GM23338 (cell line): Measurements from ENCODE around the gene CUBN. TPM values are rescaled to one million over a fixed set of nuclear protein-coding genes. Genes with fewer than 3 reads are reported as not detected.

Experiments
- ATAC-seq: fragments of 200-7000 bp; cut with Tn5 transposase; 3 replicates; pipeline ENCODE4 v1.9.1; 2020
- DNase-seq: peaks from one replicate; pipeline ENCODE4 v3.0.0-alpha.2; 2015; ENCODE audit warnings: low spot score
- H2AFZ ChIP-seq: fragments of 200-600 bp; sonication (generic); 2 replicates; pipeline ENCODE4 v1.8.0; 2016; ENCODE audit warnings: antibody characterized with exemption, mild to moderate bottlenecking, moderate library complexity
- H3F3A ChIP-seq: fragments of 200-600 bp; sonication (generic); replicated peaks from 2 replicates; pipeline ENCODE4 v1.8.0; 2017; ENCODE audit warnings: antibody characterized with exemption, mixed run types, low read depth
- H3K27ac ChIP-seq: fragments of 200-600 bp; sonication (generic); 2 replicates; pipeline ENCODE4 v1.6.1; 2016; ENCODE audit warnings: low read depth
- H3K27me3 ChIP-seq: fragments of 200-600 bp; sonication (generic); 2 replicates; pipeline ENCODE4 v1.8.0; 2016; ENCODE audit warnings: mild to moderate bottlenecking, mixed run types, moderate library complexity; ENCODE audit not compliant: insufficient read depth
- H3K36me3 ChIP-seq: fragments of 200-600 bp; sonication (generic); 2 replicates; pipeline ENCODE4 v1.8.0; 2016; ENCODE audit warnings: mild to moderate bottlenecking; ENCODE audit not compliant: insufficient read depth
- H3K4me1 ChIP-seq: fragments of 200-600 bp; sonication (generic); 2 replicates; pipeline ENCODE4 v1.8.0; 2016; ENCODE audit warnings: mild to moderate bottlenecking, moderate library complexity; ENCODE audit not compliant: insufficient read depth
- H3K4me2 ChIP-seq: fragments of 200-600 bp; sonication (generic); 2 replicates; pipeline ENCODE4 v1.7.1; 2017; ENCODE audit warnings: mixed run types
- H3K4me3 ChIP-seq: fragments of 200-600 bp; sonication (generic); 2 replicates; pipeline ENCODE4 v1.6.1; 2016; ENCODE audit warnings: mixed run types
- H3K79me2 ChIP-seq: fragments of 200-600 bp; sonication (generic); replicated peaks from 2 replicates; pipeline ENCODE4 v1.8.0; 2017; ENCODE audit warnings: mild to moderate bottlenecking; ENCODE audit not compliant: insufficient read depth
- H3K9me2 ChIP-seq: fragments of 200-600 bp; sonication (generic); 2 replicates; pipeline ENCODE4 v1.8.0; 2017; ENCODE audit not compliant: insufficient read depth
- H4K20me1 ChIP-seq: fragments of 200-600 bp; sonication (generic); replicated peaks from 2 replicates; pipeline ENCODE4 v1.8.0; 2017; ENCODE audit warnings: mild to moderate bottlenecking; ENCODE audit not compliant: insufficient read depth
- H3K27ac Mint-ChIP-seq: 2 replicates; pipeline ENCODE4 v1.8.0; 2020; ENCODE audit warnings: inconsistent platforms, mild to moderate bottlenecking, moderate library complexity, mixed read lengths
- H3K27me3 Mint-ChIP-seq: 3 replicates; pipeline ENCODE4 v1.8.0; 2022; ENCODE audit warnings: low read depth, mild to moderate bottlenecking, moderate library complexity, mixed read lengths, inconsistent platforms; ENCODE audit not compliant: insufficient read depth, poor library complexity
- H3K36me3 Mint-ChIP-seq: 3 replicates; pipeline ENCODE4 v1.8.0; 2021; ENCODE audit warnings: low read depth, mild to moderate bottlenecking, inconsistent platforms, moderate library complexity, mixed read lengths
- H3K4me1 Mint-ChIP-seq: 3 replicates; pipeline ENCODE4 v1.8.0; 2020; ENCODE audit warnings: mild to moderate bottlenecking, inconsistent platforms, mixed read lengths
- H3K4me3 Mint-ChIP-seq: 3 replicates; pipeline ENCODE4 v1.8.0; 2021; ENCODE audit warnings: moderate library complexity, mild to moderate bottlenecking, inconsistent platforms, mixed read lengths
- H3K9me3 Mint-ChIP-seq: 3 replicates; pipeline ENCODE4 v1.8.0; 2020; ENCODE audit warnings: moderate library complexity, mild to moderate bottlenecking, inconsistent platforms, mixed read lengths
- CREB1 ChIP-seq: fragments of 250-450 bp; sonication (Bioruptor Pico); IDR thresholded peaks from 2 replicates; pipeline ENCODE4 v1.5.0; 2020; ENCODE audit warnings: low read depth, mild to moderate bottlenecking, moderate library complexity
- CTCF ChIP-seq, 2 experiments: fragments of 200-600 bp in 1 of 2; sonication (generic) in 1 of 2; conservative IDR thresholded peaks; 2 replicates each; pipeline versions ENCODE4 v1.5.1 to v1.6.1; 2016 to 2017; ENCODE audit warnings: antibody characterized with exemption in 2 of 2, low read depth in 2 of 2, mild to moderate bottlenecking in 2 of 2, moderate library complexity in 1 of 2
- EZH2 ChIP-seq: fragments of 200-600 bp; sonication (generic); IDR thresholded peaks from one replicate; pipeline ENCODE4 v1.8.0; 2017; ENCODE audit warnings: antibody characterized with exemption, mild to moderate bottlenecking, low read depth; ENCODE audit not compliant: unreplicated experiment
- JUNB ChIP-seq: IDR thresholded peaks from one replicate; pipeline ENCODE4 v1.6.1; 2016; ENCODE audit warnings: antibody characterized with exemption; ENCODE audit not compliant: unreplicated experiment
- NANOG ChIP-seq: IDR thresholded peaks from 2 replicates; pipeline ENCODE4 v1.6.1; 2016; ENCODE audit warnings: antibody characterized with exemption, borderline replicate concordance
- POLR2AphosphoS5 ChIP-seq: IDR thresholded peaks from 2 replicates; pipeline ENCODE4 v1.6.1; 2016; ENCODE audit warnings: antibody characterized with exemption, low read depth
- REST ChIP-seq: IDR thresholded peaks from one replicate; pipeline ENCODE4 v1.6.1; 2018; ENCODE audit warnings: antibody characterized with exemption; ENCODE audit not compliant: unreplicated experiment
- STAT1 ChIP-seq: IDR thresholded peaks from one replicate; pipeline ENCODE4 v1.6.1; 2016; ENCODE audit warnings: antibody characterized with exemption; ENCODE audit not compliant: unreplicated experiment
- ZNF331 ChIP-seq: fragments of 250-450 bp; sonication (Bioruptor Pico); IDR thresholded peaks from 2 replicates; pipeline ENCODE4 v1.5.0; 2020; ENCODE audit warnings: low read depth, mild to moderate bottlenecking, moderate library complexity
- ZNF462 ChIP-seq: fragments of 250-450 bp; sonication (Bioruptor Pico); IDR thresholded peaks from 2 replicates; pipeline ENCODE4 v1.5.0; 2020; ENCODE audit warnings: mild to moderate bottlenecking, moderate library complexity
- polyA plus RNA-seq: library from polyadenylated mRNA; unstranded; fragments of >200 nt; fragmentation: Nextera tagmentation; extraction: Ambion mirVana; gene quantifications from 2 replicates; pipeline ENCODE4 v1.2.1, GENCODE V29; 2016
- total RNA-seq: library from RNA; depleted of rRNA; stranded (reverse); fragments of >200 nt; shearing (Covaris generic); gene quantifications from 2 replicates; pipeline ENCODE4 v1.2.3, GENCODE V29; 2014

The CUBN gene
- total and polyA plus RNA-seq, 2 experiments from 2014 or later = 0.06 to 1.8 TPM

GRCh38 chr10:16965344-16965616 lies 164.3 kb downstream of the CUBN start:
- no peaks in the 10 kb centered on the region for H3K36me3 Mint-ChIP-seq
- Histone ChIP-seq H3K4me1 (peaks cover 9% of the 10 kb centered on the region; the same call in 1 of the 2 replicates), H3F3A (no peaks in the 10 kb centered on the region), H3K36me3 (no peaks in the 10 kb centered on the region), H3K27ac (no peak overlapping the region), H2AFZ (no peak overlapping the region; the same call in 1 of the 2 replicates), H4K20me1 (no peaks in the 10 kb centered on the region), H3K79me2 (no peaks in the 10 kb centered on the region), H3K4me3 (no peak overlapping the region), H3K9me2 (peaks cover 17% of the 10 kb centered on the region; the same call in 1 of the 2 replicates), H3K27me3 (no peaks in the 10 kb centered on the region), H3K4me2 (no peak overlapping the region)
- DNase-seq (no peak), ATAC-seq (no peak)
- no peak overlapping the region for H3K4me3 Mint-ChIP-seq
- H3K27ac Mint-ChIP-seq = no peak overlapping the region
- H3K27me3 Mint-ChIP-seq = peaks cover 2% of the 10 kb centered on the region
- TF ChIP-seq CTCF (conservative IDR thresholded peaks at IDR 0.05; ENCODE audit: low read depth in 2 of 2) (no peak), POLR2AphosphoS5 (no peak), CREB1 (CRISPR knock-in tag) (no peak), JUNB (no peak), ZNF462 (CRISPR knock-in tag) (no peak), ZNF331 (CRISPR knock-in tag) (no peak), NANOG (no peak), REST (no peak), EZH2 (no peak), STAT1 (no peak)
- H3K4me1 Mint-ChIP-seq = peaks cover 34% of the 10 kb centered on the region
- H3K9me3 Mint-ChIP-seq = no peaks in the 10 kb centered on the region
